Measurements from ENCODE around the gene HDAC4.

DNA sequence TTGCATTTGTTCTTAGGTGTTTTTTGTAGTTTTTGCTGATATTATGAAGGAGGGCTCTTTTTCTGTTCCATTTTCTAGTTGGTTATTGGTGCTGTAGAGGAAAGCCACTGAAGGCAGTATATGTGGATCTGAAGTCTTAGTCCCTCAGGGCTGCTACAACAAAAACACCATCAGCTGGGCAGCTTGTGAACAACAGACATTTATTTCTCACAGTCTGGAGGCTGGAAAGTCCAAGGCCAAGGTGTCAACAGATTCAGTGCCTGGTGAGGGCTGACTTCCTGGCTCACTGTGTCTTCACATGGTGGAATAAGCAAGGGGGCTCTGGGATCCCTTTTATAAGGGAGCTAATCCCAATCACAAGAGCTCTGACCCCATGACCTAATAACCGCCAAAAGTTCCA lies 31.4 kb upstream of the HDAC4 start:
- TF ChIP-seq, protein P1, sequence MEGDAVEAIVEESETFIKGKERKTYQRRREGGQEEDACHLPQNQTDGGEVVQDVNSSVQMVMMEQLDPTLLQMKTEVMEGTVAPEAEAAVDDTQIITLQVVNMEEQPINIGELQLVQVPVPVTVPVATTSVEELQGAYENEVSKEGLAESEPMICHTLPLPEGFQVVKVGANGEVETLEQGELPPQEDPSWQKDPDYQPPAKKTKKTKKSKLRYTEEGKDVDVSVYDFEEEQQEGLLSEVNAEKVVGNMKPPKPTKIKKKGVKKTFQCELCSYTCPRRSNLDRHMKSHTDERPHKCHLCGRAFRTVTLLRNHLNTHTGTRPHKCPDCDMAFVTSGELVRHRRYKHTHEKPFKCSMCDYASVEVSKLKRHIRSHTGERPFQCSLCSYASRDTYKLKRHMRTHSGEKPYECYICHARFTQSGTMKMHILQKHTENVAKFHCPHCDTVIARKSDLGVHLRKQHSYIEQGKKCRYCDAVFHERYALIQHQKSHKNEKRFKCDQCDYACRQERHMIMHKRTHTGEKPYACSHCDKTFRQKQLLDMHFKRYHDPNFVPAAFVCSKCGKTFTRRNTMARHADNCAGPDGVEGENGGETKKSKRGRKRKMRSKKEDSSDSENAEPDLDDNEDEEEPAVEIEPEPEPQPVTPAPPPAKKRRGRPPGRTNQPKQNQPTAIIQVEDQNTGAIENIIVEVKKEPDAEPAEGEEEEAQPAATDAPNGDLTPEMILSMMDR (optimal IDR thresholded peaks at IDR 0.05 in 1 of 3, IDR thresholded peaks at IDR 0.05 in 1 of 3, conservative IDR thresholded peaks at IDR 0.05 in 1 of 3; ENCODE audit: extremely low read depth in 1 of 3, insufficient read depth in 2 of 3, low read length in 3 of 3) = no peak
- TF ChIP-seq EZH2 (IDR thresholded peaks at IDR 0.05; ENCODE audit: low read length) = no peak
